Astrocyte (in vitro differentiated cells and primary cell): ENCODE results near the gene TNFRSF1A. TPM values are rescaled to one million over a fixed set of nuclear protein-coding genes. Genes with fewer than 3 reads are reported as not detected.

Experiments
- DNase-seq: peaks from one replicate; pipeline ENCODE4 v3.0.0-alpha.2; 2010; ENCODE audit warnings: low read depth
- FAIRE-seq: peaks from 2 replicates; lab custom pipeline; 2011; peaks lifted over from hg19 to GRCh38; lab: Jason Lieb, UNC
- H2AFZ ChIP-seq: 2 replicates; pipeline ENCODE4 v1.6.0; 2012; ENCODE audit warnings: low read depth, low read length, inconsistent platforms
- H3K27ac ChIP-seq: 2 replicates; pipeline ENCODE4 v1.5.1; 2011; ENCODE audit warnings: low read depth, low read length, inconsistent platforms
- H3K27me3 ChIP-seq: 2 replicates; pipeline ENCODE4 v1.6.0; 2011; ENCODE audit warnings: low read length, inconsistent platforms; ENCODE audit not compliant: insufficient read depth
- H3K36me3 ChIP-seq: 2 replicates; pipeline ENCODE4 v1.5.1; 2011; ENCODE audit warnings: low read length, inconsistent platforms; ENCODE audit not compliant: insufficient read depth
- H3K4me1 ChIP-seq: 2 replicates; pipeline ENCODE4 v1.5.1; 2011; ENCODE audit warnings: low read length, inconsistent platforms; ENCODE audit not compliant: insufficient read depth
- H3K4me2 ChIP-seq: 2 replicates; pipeline ENCODE4 v1.6.0; 2012; ENCODE audit warnings: low read length, inconsistent platforms
- H3K4me3 ChIP-seq: 2 replicates; pipeline ENCODE4 v1.5.1; 2011; ENCODE audit warnings: low read depth, mild to moderate bottlenecking, low read length, inconsistent platforms; ENCODE audit not compliant: insufficient read depth
- H3K79me2 ChIP-seq: 2 replicates; pipeline ENCODE4 v1.6.0; 2012; ENCODE audit warnings: mild to moderate bottlenecking, low read length, inconsistent platforms; ENCODE audit not compliant: insufficient read depth
- H3K9ac ChIP-seq: 2 replicates; pipeline ENCODE4 v1.6.0; 2012; ENCODE audit warnings: mild to moderate bottlenecking, low read length, inconsistent platforms
- H3K9me3 ChIP-seq: 2 replicates; pipeline ENCODE4 v1.5.1; 2012; ENCODE audit warnings: low read depth, mild to moderate bottlenecking, low read length, inconsistent platforms; ENCODE audit not compliant: insufficient read depth
- H4K20me1 ChIP-seq: 2 replicates; pipeline ENCODE4 v1.6.0; 2012; ENCODE audit warnings: low read length, inconsistent platforms; ENCODE audit not compliant: insufficient read depth
- H3K27ac Mint-ChIP-seq: one replicate; pipeline ENCODE4 v1.8.0; 2021; ENCODE audit warnings: mild to moderate bottlenecking, mixed read lengths; ENCODE audit not compliant: unreplicated experiment
- H3K27me3 Mint-ChIP-seq: one replicate; pipeline ENCODE4 v1.8.0; 2021; ENCODE audit warnings: low read depth, mixed read lengths; ENCODE audit not compliant: unreplicated experiment
- H3K36me3 Mint-ChIP-seq: one replicate; pipeline ENCODE4 v1.8.0; 2021; ENCODE audit warnings: low read depth, mixed read lengths; ENCODE audit not compliant: unreplicated experiment
- H3K4me1 Mint-ChIP-seq: one replicate; pipeline ENCODE4 v1.8.0; 2021; ENCODE audit warnings: low read depth, mixed read lengths; ENCODE audit not compliant: unreplicated experiment
- H3K4me3 Mint-ChIP-seq: one replicate; pipeline ENCODE4 v1.8.0; 2021; ENCODE audit warnings: mild to moderate bottlenecking, moderate library complexity, mixed read lengths; ENCODE audit not compliant: unreplicated experiment
- H3K9me3 Mint-ChIP-seq: one replicate; pipeline ENCODE4 v1.8.0; 2021; ENCODE audit warnings: mild to moderate bottlenecking, mixed read lengths; ENCODE audit not compliant: unreplicated experiment
- CTCF ChIP-seq: IDR thresholded peaks from 2 replicates; pipeline ENCODE4 v1.5.1; 2011; ENCODE audit warnings: low read depth, mild to moderate bottlenecking, inconsistent platforms, low read length, moderate library complexity; ENCODE audit not compliant: insufficient read depth
- EZH2 ChIP-seq: IDR thresholded peaks from 2 replicates; pipeline ENCODE4 v1.6.1; 2012; ENCODE audit warnings: mild to moderate bottlenecking, low read length, inconsistent platforms; ENCODE audit not compliant: insufficient read depth
- total RNA-seq: library from RNA; stranded (reverse); gene quantifications from 2 replicates; pipeline ENCODE4 v1.2.1, GENCODE V29; 2021

The TNFRSF1A gene
- total RNA-seq, 1 donor from 2014 or later: 118 TPM

- H3K36me3 Mint-ChIP-seq: no peaks in the 10 kb centered on the region
- H3K4me2 ChIP-seq: no peak overlapping the region
- H3K36me3 ChIP-seq: no peaks in the 10 kb centered on the region
- no peaks in the 10 kb centered on the region for H3K27me3 ChIP-seq
- no peak overlapping the region for H3K4me3 Mint-ChIP-seq
- FAIRE-seq (no peak), DNase-seq (no peak)
- no peak overlapping the region for H3K27ac Mint-ChIP-seq
- H3K27me3 Mint-ChIP-seq: peaks cover 24% of the 10 kb centered on the region
- H3K4me1 Mint-ChIP-seq: peaks cover 6% of the 10 kb centered on the region
- no peak overlapping the region for H3K4me3 ChIP-seq
- H3K4me1 ChIP-seq: no peaks in the 10 kb centered on the region
- TF ChIP-seq EZH2 (no peak), CTCF (no peak)
- H3K9me3 ChIP-seq: no peaks in the 10 kb centered on the region
- H3K79me2 ChIP-seq: no peaks in the 10 kb centered on the region
- no peak overlapping the region for H2AFZ ChIP-seq
- no peaks in the 10 kb centered on the region for H3K9me3 Mint-ChIP-seq
- no peak overlapping the region for H3K9ac ChIP-seq
- no peak overlapping the region for H3K27ac ChIP-seq
- no peaks in the 10 kb centered on the region for H4K20me1 ChIP-seq
Observed at GRCh38 chr12:6352193-6353173, 10.6 kb upstream of the TNFRSF1A start.

- H4K20me1 ChIP-seq: no peaks in the 10 kb centered on the region
- H3K4me3 ChIP-seq: no peak overlapping the region
- Mint-ChIP-seq H3K27ac (no peak overlapping the region), H3K36me3 (no peaks in the 10 kb centered on the region), H3K4me3 (no peak overlapping the region), H3K27me3 (peaks cover 18% of the 10 kb centered on the region), H3K9me3 (no peaks in the 10 kb centered on the region), H3K4me1 (peaks cover 6% of the 10 kb centered on the region)
- H3K27me3 ChIP-seq: no peaks in the 10 kb centered on the region
- no peaks in the 10 kb centered on the region for H3K36me3 ChIP-seq
- H3K79me2 ChIP-seq: no peaks in the 10 kb centered on the region
- no peak overlapping the region for H2AFZ ChIP-seq
- H3K4me2 ChIP-seq: no peak overlapping the region
- no peaks in the 10 kb centered on the region for H3K4me1 ChIP-seq
- H3K27ac ChIP-seq: no peak overlapping the region
- no peaks in the 10 kb centered on the region for H3K9me3 ChIP-seq
- H3K9ac ChIP-seq: no peak overlapping the region
- DNase-seq: no peak
- TF ChIP-seq CTCF (no peak), EZH2 (no peak)
- FAIRE-seq: no peak
Observed at GRCh38 chr12:6351622-6352021, 9.7 kb upstream of the TNFRSF1A start.
